Measurements from ENCODE around the gene SETD2. TPM values are rescaled to one million over a fixed set of nuclear protein-coding genes. Genes with fewer than 3 reads are reported as not detected.

The SETD2 gene
- total and polyA plus RNA-seq, 2 donors (not counting 1 experiment from before 2014, with no cell fraction given) = 22.6 to 91.4 TPM

DNA sequence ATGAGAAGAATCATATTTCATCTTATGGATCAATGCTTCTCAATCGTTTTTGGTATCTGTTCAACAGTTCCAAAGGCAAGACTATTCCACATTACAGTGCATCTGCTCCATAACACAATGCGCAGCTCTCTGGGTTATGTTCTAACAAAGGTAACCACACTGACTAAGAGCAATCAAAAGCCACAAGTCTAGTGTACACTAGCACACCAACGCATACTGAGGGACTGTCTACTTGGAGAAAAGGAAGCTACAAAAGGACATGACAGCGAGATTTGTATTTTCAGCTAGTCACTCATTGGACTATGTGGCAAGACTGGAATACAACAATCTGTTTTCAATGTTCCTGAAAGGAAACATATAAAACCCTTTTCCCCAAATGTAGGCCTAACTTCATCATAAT is 35.8 kb downstream of the SETD2 start:
- no peak overlapping the region for H3K27ac Mint-ChIP-seq
- DNase-seq (no peak), ATAC-seq (ENCODE audit: low read depth) (no peak)
- peaks cover 65% of the 10 kb centered on the region for H4K20me1 ChIP-seq (ENCODE audit: control insufficient read depth, insufficient read depth, low read length, poor library complexity, severe bottlenecking)
- TF ChIP-seq, protein P1, sequence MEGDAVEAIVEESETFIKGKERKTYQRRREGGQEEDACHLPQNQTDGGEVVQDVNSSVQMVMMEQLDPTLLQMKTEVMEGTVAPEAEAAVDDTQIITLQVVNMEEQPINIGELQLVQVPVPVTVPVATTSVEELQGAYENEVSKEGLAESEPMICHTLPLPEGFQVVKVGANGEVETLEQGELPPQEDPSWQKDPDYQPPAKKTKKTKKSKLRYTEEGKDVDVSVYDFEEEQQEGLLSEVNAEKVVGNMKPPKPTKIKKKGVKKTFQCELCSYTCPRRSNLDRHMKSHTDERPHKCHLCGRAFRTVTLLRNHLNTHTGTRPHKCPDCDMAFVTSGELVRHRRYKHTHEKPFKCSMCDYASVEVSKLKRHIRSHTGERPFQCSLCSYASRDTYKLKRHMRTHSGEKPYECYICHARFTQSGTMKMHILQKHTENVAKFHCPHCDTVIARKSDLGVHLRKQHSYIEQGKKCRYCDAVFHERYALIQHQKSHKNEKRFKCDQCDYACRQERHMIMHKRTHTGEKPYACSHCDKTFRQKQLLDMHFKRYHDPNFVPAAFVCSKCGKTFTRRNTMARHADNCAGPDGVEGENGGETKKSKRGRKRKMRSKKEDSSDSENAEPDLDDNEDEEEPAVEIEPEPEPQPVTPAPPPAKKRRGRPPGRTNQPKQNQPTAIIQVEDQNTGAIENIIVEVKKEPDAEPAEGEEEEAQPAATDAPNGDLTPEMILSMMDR (IDR thresholded peaks at IDR 0.05) = no peak
- TF ChIP-seq EZH2 (IDR thresholded peaks at IDR 0.05; ENCODE audit: borderline replicate concordance, insufficient read depth, low read depth, low read length, poor library complexity, severe bottlenecking) = no peak
- no peak overlapping the region for H2AFZ ChIP-seq (ENCODE audit: insufficient read depth, low read depth, low read length, poor library complexity, severe bottlenecking)
- H3K36me3 ChIP-seq (replicated peaks in 1 of 2; ENCODE audit: control extremely low read depth in 1 of 2, control insufficient read depth in 1 of 2, extremely low read depth in 1 of 2, insufficient read depth in 2 of 2, low read length in 1 of 2) = peaks cover 8 to 18% of the 10 kb centered on the region in 2 experiments
- no peak overlapping the region for H3K4me3 ChIP-seq (ENCODE audit: control extremely low read depth in 1 of 5, extremely low read depth in 1 of 5, insufficient read depth in 1 of 5, low read depth in 2 of 5, low read length in 4 of 5)
- peaks cover 0 to 3% of the 10 kb centered on the region in 2 donors for H3K4me1 ChIP-seq (ENCODE audit: control insufficient read depth in 2 of 2, insufficient read depth in 2 of 2, low read length in 2 of 2)
- ChIA-PET POLR2A (no interaction called here), CTCF (no interaction called here)
- no peaks in the 10 kb centered on the region for H3K27me3 ChIP-seq (replicated peaks in 1 of 4; ENCODE audit: control extremely low read depth in 1 of 4, control insufficient read depth in 3 of 4, insufficient read depth in 4 of 4, low read length in 3 of 4)
- peaks cover 72% of the 10 kb centered on the region for H3K79me2 ChIP-seq (ENCODE audit: control insufficient read depth, insufficient read depth, low read length)
- 81% methylated on average over 2 of the region's 4 CpGs for WGBS (ENCODE audit: insufficient coverage)
- no peak overlapping the region for H3K4me3 Mint-ChIP-seq
- H3K27me3 Mint-ChIP-seq = no peaks in the 10 kb centered on the region
- H3K9ac ChIP-seq (ENCODE audit: low read length) = no peak overlapping the region
- peaks cover 31% of the 10 kb centered on the region for H3K4me1 Mint-ChIP-seq
- H3K27ac ChIP-seq (ENCODE audit: low read length in 2 of 2) = no peak overlapping the region
- intact Hi-C loops (cut with micrococcal nuclease) = no loop called here
- H3K9me3 ChIP-seq (ENCODE audit: control extremely low read depth in 1 of 3, control insufficient read depth in 2 of 3, insufficient read depth in 1 of 3, low read length in 2 of 3) = no peaks in the 10 kb centered on the region
- H3K9me3 Mint-ChIP-seq (ENCODE audit: insufficient read depth) = no peaks in the 10 kb centered on the region
- H3K4me2 ChIP-seq (replicated peaks; ENCODE audit: low read depth, low read length, poor library complexity, severe bottlenecking) = no peak overlapping the region

DNA sequence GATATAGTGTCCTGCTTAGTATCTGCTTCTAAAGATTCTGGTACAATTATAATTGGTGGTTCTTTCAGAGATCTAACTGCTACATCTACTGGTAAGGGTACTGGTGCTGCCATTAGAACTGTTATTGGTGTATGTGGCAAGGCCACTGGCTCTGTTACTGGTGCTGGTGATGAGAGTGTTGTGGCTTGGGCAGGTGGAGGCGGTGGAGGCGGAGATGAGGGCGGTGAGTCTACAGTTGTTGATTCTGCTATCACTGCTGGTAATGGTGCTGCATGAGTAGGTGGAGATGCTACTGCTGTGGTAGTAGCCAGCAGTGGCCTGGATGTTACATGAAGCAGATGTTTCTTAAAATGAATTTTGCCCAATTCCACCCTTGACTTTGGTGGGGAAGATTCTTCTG is 40.1 kb downstream of the SETD2 start:
- no peak overlapping the region for H3K9ac ChIP-seq (ENCODE audit: low read length)
- H3K4me3 ChIP-seq (ENCODE audit: control extremely low read depth in 1 of 5, extremely low read depth in 1 of 5, insufficient read depth in 1 of 5, low read depth in 2 of 5, low read length in 4 of 5) = no peak overlapping the region
- TF ChIP-seq EZH2 (IDR thresholded peaks at IDR 0.05; ENCODE audit: borderline replicate concordance, insufficient read depth, low read depth, low read length, poor library complexity, severe bottlenecking) = no peak
- TF ChIP-seq, protein P1 (IDR thresholded peaks at IDR 0.05) = no peak
- Mint-ChIP-seq H3K27ac (no peak overlapping the region), H3K4me3 (no peak overlapping the region), H3K9me3 (ENCODE audit: insufficient read depth) (no peaks in the 10 kb centered on the region), H3K4me1 (peaks cover 12% of the 10 kb centered on the region), H3K27me3 (no peaks in the 10 kb centered on the region)
- H3K79me2 ChIP-seq (ENCODE audit: control insufficient read depth, insufficient read depth, low read length) = peaks cover 51% of the 10 kb centered on the region
- DNase-seq = no peak
- intact Hi-C loops (cut with micrococcal nuclease) = no loop called here
- no peak for ATAC-seq (ENCODE audit: low read depth)
- H4K20me1 ChIP-seq (ENCODE audit: control insufficient read depth, insufficient read depth, low read length, poor library complexity, severe bottlenecking) = peaks cover 27% of the 10 kb centered on the region
- peaks cover 8 to 55% of the 10 kb centered on the region in 2 experiments for H3K36me3 ChIP-seq (replicated peaks in 1 of 2; ENCODE audit: control extremely low read depth in 1 of 2, control insufficient read depth in 1 of 2, extremely low read depth in 1 of 2, insufficient read depth in 2 of 2, low read length in 1 of 2)
- H3K27me3 ChIP-seq (replicated peaks in 1 of 4; ENCODE audit: control extremely low read depth in 1 of 4, control insufficient read depth in 3 of 4, insufficient read depth in 4 of 4, low read length in 3 of 4) = no peaks in the 10 kb centered on the region
- H3K4me1 ChIP-seq (ENCODE audit: control insufficient read depth in 2 of 2, insufficient read depth in 2 of 2, low read length in 2 of 2) = no peaks in the 10 kb centered on the region
- no peak overlapping the region for H3K27ac ChIP-seq (ENCODE audit: low read length in 2 of 2)
- H2AFZ ChIP-seq (ENCODE audit: insufficient read depth, low read depth, low read length, poor library complexity, severe bottlenecking) = no peak overlapping the region
- ChIA-PET POLR2A (no interaction called here), CTCF (no interaction called here)
- peaks cover 0 to 7% (median 1%) of the 10 kb centered on the region in 3 donors for H3K9me3 ChIP-seq (ENCODE audit: control extremely low read depth in 1 of 3, control insufficient read depth in 2 of 3, insufficient read depth in 1 of 3, low read length in 2 of 3)
- 100% methylated on average over 3 of the region's 3 CpGs for WGBS (ENCODE audit: insufficient coverage)
- no peak overlapping the region for H3K4me2 ChIP-seq (replicated peaks; ENCODE audit: low read depth, low read length, poor library complexity, severe bottlenecking)

Measured in B cell (primary cell).